Muscle layer of colon (tissue), 2 donors: ENCODE data around the gene FAM53A.
"Not testable (repeated sequence)": the region's sequence is repeated elsewhere in the genome, so short reads cannot be mapped to it uniquely, and the experiment has no call there.

Experiments
- H3K27ac ChIP-seq: one replicate; pipeline ENCODE4 v1.7.0; 2013; ENCODE audit warnings: low read depth, mild to moderate bottlenecking, low read length, moderate library complexity
- H3K27me3 ChIP-seq, 2 donors: one replicate each; pipeline ENCODE4 v1.7.0; 2013; ENCODE audit warnings: low read length in 2 of 2, mild to moderate bottlenecking in 2 of 2; ENCODE audit not compliant: insufficient read depth in 2 of 2, control insufficient read depth in 1 of 2
- H3K36me3 ChIP-seq: one replicate; pipeline ENCODE4 v1.7.0; 2013; ENCODE audit warnings: mild to moderate bottlenecking, low read length; ENCODE audit not compliant: insufficient read depth
- H3K4me1 ChIP-seq: one replicate; pipeline ENCODE4 v1.7.0; 2013; ENCODE audit warnings: mild to moderate bottlenecking, low read length; ENCODE audit not compliant: insufficient read depth
- H3K4me3 ChIP-seq, 2 donors: one replicate each; pipeline ENCODE4 v1.7.0; 2013; ENCODE audit warnings: low read length in 2 of 2, low read depth in 1 of 2, mild to moderate bottlenecking in 1 of 2, moderate library complexity in 1 of 2
- H3K9ac ChIP-seq: one replicate; pipeline ENCODE4 v1.7.0; 2013; ENCODE audit warnings: low read length
- H3K9me3 ChIP-seq: one replicate; pipeline ENCODE4 v1.7.0; 2013; ENCODE audit warnings: mild to moderate bottlenecking, low read length
- donor health status: abdominal sarcoma.
- donor health status: Adenocarcinoma of cecum.

The FAM53A gene

GRCh38 chr4:1676605-1677525 lies 7.2 kb downstream of the FAM53A start:
- no peaks in the 10 kb centered on the region for H3K4me1 ChIP-seq
- H3K36me3 ChIP-seq, result no peaks in the 10 kb centered on the region
- no peak overlapping the region for H3K4me3 ChIP-seq
- H3K27me3 ChIP-seq, result no peaks in the 10 kb centered on the region
- no peaks in the 10 kb centered on the region for H3K9me3 ChIP-seq
- no peak overlapping the region for H3K9ac ChIP-seq
- H3K27ac ChIP-seq, result no peak overlapping the region

GRCh38 chr4:1675802-1676137 lies 8.3 kb downstream of the FAM53A start:
- no peak overlapping the region for H3K9ac ChIP-seq
- no peaks in the 10 kb centered on the region for H3K4me1 ChIP-seq
- H3K27me3 ChIP-seq, result no peaks in the 10 kb centered on the region
- no peaks in the 10 kb centered on the region for H3K9me3 ChIP-seq
- H3K27ac ChIP-seq, result no peak overlapping the region
- no peaks in the 10 kb centered on the region for H3K36me3 ChIP-seq
- H3K4me3 ChIP-seq, result no peak overlapping the region

GRCh38 chr4:1675136-1675801 lies 8.8 kb downstream of the FAM53A start:
- H3K36me3 ChIP-seq, result no peaks in the 10 kb centered on the region
- H3K4me3 ChIP-seq, result no peak overlapping the region
- H3K27me3 ChIP-seq, result no peaks in the 10 kb centered on the region
- H3K9ac ChIP-seq, result no peak overlapping the region
- no peaks in the 10 kb centered on the region for H3K4me1 ChIP-seq
- H3K27ac ChIP-seq, result no peak overlapping the region
- H3K9me3 ChIP-seq, result no peaks in the 10 kb centered on the region

- Histone ChIP-seq H3K36me3 (no peaks in the 10 kb centered on the region), H3K4me3 (no peak overlapping the region), H3K9me3 (no peaks in the 10 kb centered on the region), H3K27ac (no peak overlapping the region), H3K9ac (no peak overlapping the region), H3K4me1 (no peaks in the 10 kb centered on the region), H3K27me3 (no peaks in the 10 kb centered on the region)
Measured at GRCh38 chr4:1674682-1675081, 9.4 kb downstream of the FAM53A start.

GRCh38 chr4:1673671-1674070 lies 10.4 kb downstream of the FAM53A start:
- H3K4me1 ChIP-seq, result no peaks in the 10 kb centered on the region
- H3K27me3 ChIP-seq, result no peaks in the 10 kb centered on the region
- no peak overlapping the region for H3K27ac ChIP-seq
- no peak overlapping the region for H3K9ac ChIP-seq
- H3K4me3 ChIP-seq, result no peak overlapping the region
- no peaks in the 10 kb centered on the region for H3K36me3 ChIP-seq
- H3K9me3 ChIP-seq, result no peaks in the 10 kb centered on the region

GRCh38 chr4:1671011-1671410 lies 13.1 kb downstream of the FAM53A start:
- H3K4me3 ChIP-seq, H3K4me1 ChIP-seq, H3K27me3 ChIP-seq, H3K36me3 ChIP-seq, H3K27ac ChIP-seq, H3K9me3 ChIP-seq, H3K9ac ChIP-seq: not testable (repeated sequence)

GRCh38 chr4:1670279-1670678 lies 13.8 kb downstream of the FAM53A start:
- Histone ChIP-seq H3K4me1 (no peaks in the 10 kb centered on the region), H3K9me3 (no peaks in the 10 kb centered on the region)

GRCh38 chr4:1669850-1670249 lies 14.3 kb downstream of the FAM53A start:
- H3K9me3 ChIP-seq, result no peaks in the 10 kb centered on the region
- no peak overlapping the region for H3K4me3 ChIP-seq
- H3K9ac ChIP-seq, result no peak overlapping the region
- H3K27me3 ChIP-seq, result no peaks in the 10 kb centered on the region
- H3K4me1 ChIP-seq, result no peaks in the 10 kb centered on the region
- H3K36me3 ChIP-seq, result no peaks in the 10 kb centered on the region
- no peak overlapping the region for H3K27ac ChIP-seq

More at GRCh38 chr4:1670279-1670678, 13.8 kb downstream of the FAM53A start:
- Histone ChIP-seq H3K4me3 (no peak overlapping the region), H3K9ac (no peak overlapping the region), H3K27ac (no peak overlapping the region), H3K36me3 (no peaks in the 10 kb centered on the region), H3K27me3 (no peaks in the 10 kb centered on the region)

- Histone ChIP-seq H3K36me3 (no peaks in the 10 kb centered on the region), H3K9me3 (no peaks in the 10 kb centered on the region), H3K4me1 (no peaks in the 10 kb centered on the region), H3K4me3 (no peak overlapping the region), H3K9ac (no peak overlapping the region), H3K27me3 (no peaks in the 10 kb centered on the region), H3K27ac (no peak overlapping the region)
Measured at GRCh38 chr4:1669270-1669669, 14.8 kb downstream of the FAM53A start.

GRCh38 chr4:1668488-1668840 lies 15.6 kb downstream of the FAM53A start:
- no peaks in the 10 kb centered on the region for H3K9me3 ChIP-seq
- H3K9ac ChIP-seq, result no peak overlapping the region
- no peaks in the 10 kb centered on the region for H3K36me3 ChIP-seq
- H3K4me1 ChIP-seq, result no peaks in the 10 kb centered on the region
- H3K27me3 ChIP-seq, result no peaks in the 10 kb centered on the region
- H3K4me3 ChIP-seq, result no peak overlapping the region
- H3K27ac ChIP-seq, result no peak overlapping the region

- Histone ChIP-seq H3K27ac (no peak overlapping the region), H3K9ac (no peak overlapping the region), H3K4me1 (no peaks in the 10 kb centered on the region), H3K4me3 (no peak overlapping the region), H3K27me3 (no peaks in the 10 kb centered on the region), H3K36me3 (no peaks in the 10 kb centered on the region), H3K9me3 (no peaks in the 10 kb centered on the region)
Measured at GRCh38 chr4:1667273-1667672, 16.8 kb downstream of the FAM53A start.

- Histone ChIP-seq H3K9me3 (no peaks in the 10 kb centered on the region), H3K27ac (no peak overlapping the region)
Measured at GRCh38 chr4:1666391-1666790, 17.7 kb downstream of the FAM53A start.

More at GRCh38 chr4:1666391-1666790, 17.7 kb downstream of the FAM53A start:
- no peak overlapping the region for H3K9ac ChIP-seq
- no peaks in the 10 kb centered on the region for H3K36me3 ChIP-seq
- H3K27me3 ChIP-seq, result no peaks in the 10 kb centered on the region
- no peaks in the 10 kb centered on the region for H3K4me1 ChIP-seq
- no peak overlapping the region for H3K4me3 ChIP-seq
